HFFc6 (cell line): ENCODE data around the gene RBFOX1. TPM values are rescaled to one million over a fixed set of nuclear protein-coding genes. Genes with fewer than 3 reads are reported as not detected.

Source experiments
- DNase-seq: peaks from one replicate; pipeline ENCODE4 v3.0.0-alpha.2; 2018
- H3K27ac Mint-ChIP-seq: 2 replicates; pipeline ENCODE4 v1.8.0; 2020; ENCODE audit warnings: mild to moderate bottlenecking, mixed read lengths
- H3K27me3 Mint-ChIP-seq: 2 replicates; pipeline ENCODE4 v1.8.0; 2021; ENCODE audit warnings: mild to moderate bottlenecking, moderate library complexity, mixed read lengths; ENCODE audit not compliant: insufficient read depth
- H3K36me3 Mint-ChIP-seq: 2 replicates; pipeline ENCODE4 v1.8.0; 2021; ENCODE audit warnings: low read depth, mixed read lengths
- H3K4me1 Mint-ChIP-seq: 2 replicates; pipeline ENCODE4 v1.8.0; 2020; ENCODE audit warnings: low read depth, mixed read lengths
- H3K4me3 Mint-ChIP-seq: 2 replicates; pipeline ENCODE4 v1.8.0; 2020; ENCODE audit warnings: mild to moderate bottlenecking, moderate library complexity, mixed read lengths
- H3K9me3 Mint-ChIP-seq: 2 replicates; pipeline ENCODE4 v1.8.0; 2020; ENCODE audit warnings: mild to moderate bottlenecking, mixed read lengths
- CTCF ChIP-seq: fragments of 200-600 bp; sonication (generic); IDR thresholded peaks from 2 replicates; pipeline ENCODE4 v1.5.0; 2021; ENCODE audit warnings: antibody characterized with exemption, mild to moderate bottlenecking
- total RNA-seq, 6 experiments: library from RNA; stranded (reverse); fragmentation: NEBNext Ultra II Directional; extraction: Animal tissue kit (Norgen Biotek cat#: 25700); gene quantifications; 2 replicates in 1 of 6; 3 replicates in 5 of 6; pipeline ENCODE4 v1.2.3, GENCODE V29; 2021

The RBFOX1 gene
- total RNA-seq, 6 experiments from 2014 or later = not detected

- no peaks in the 10 kb centered on the region for H3K36me3 Mint-ChIP-seq
- no peaks in the 10 kb centered on the region for H3K4me1 Mint-ChIP-seq
- H3K4me3 Mint-ChIP-seq = no peak overlapping the region
- no peak for TF ChIP-seq CTCF
- no peaks in the 10 kb centered on the region for H3K27me3 Mint-ChIP-seq
- no peak overlapping the region for H3K27ac Mint-ChIP-seq
- peaks cover 40% of the 10 kb centered on the region for H3K9me3 Mint-ChIP-seq
- no peak for DNase-seq
Measured at GRCh38 chr16:7419441-7419840, 86.8 kb downstream of the RBFOX1 start.

- no peak overlapping the region for H3K27ac Mint-ChIP-seq
- peaks cover 40% of the 10 kb centered on the region for H3K9me3 Mint-ChIP-seq
- H3K36me3 Mint-ChIP-seq = no peaks in the 10 kb centered on the region
- no peak for TF ChIP-seq CTCF
- H3K4me3 Mint-ChIP-seq = no peak overlapping the region
- H3K4me1 Mint-ChIP-seq = no peaks in the 10 kb centered on the region
- DNase-seq = no peak
- H3K27me3 Mint-ChIP-seq = no peaks in the 10 kb centered on the region
Measured at GRCh38 chr16:7420079-7420478, 87.4 kb downstream of the RBFOX1 start.

DNA sequence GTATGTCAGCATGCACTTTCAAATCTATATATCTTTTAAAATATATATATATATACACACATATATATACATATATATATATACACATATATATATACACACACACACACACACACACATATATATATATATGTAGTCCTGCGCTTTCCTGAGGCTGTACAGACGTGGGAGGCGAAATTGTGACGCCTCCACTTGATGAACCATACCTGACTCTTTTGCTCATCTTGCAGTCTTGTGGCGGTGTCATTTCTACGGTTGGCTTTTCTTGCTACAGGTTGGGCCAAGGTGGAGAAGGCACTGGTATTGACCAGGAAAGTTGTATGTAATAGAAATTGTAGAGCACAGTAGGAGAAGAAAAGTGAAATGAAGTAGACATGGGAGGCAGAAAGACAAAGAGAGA lies 88.2 kb downstream of the RBFOX1 start:
- no peak for TF ChIP-seq CTCF
- Mint-ChIP-seq H3K4me1 (no peaks in the 10 kb centered on the region), H3K27ac (no peak overlapping the region), H3K27me3 (no peaks in the 10 kb centered on the region), H3K9me3 (peaks cover 45% of the 10 kb centered on the region), H3K36me3 (no peaks in the 10 kb centered on the region), H3K4me3 (no peak overlapping the region)
- DNase-seq = no peak

DNA sequence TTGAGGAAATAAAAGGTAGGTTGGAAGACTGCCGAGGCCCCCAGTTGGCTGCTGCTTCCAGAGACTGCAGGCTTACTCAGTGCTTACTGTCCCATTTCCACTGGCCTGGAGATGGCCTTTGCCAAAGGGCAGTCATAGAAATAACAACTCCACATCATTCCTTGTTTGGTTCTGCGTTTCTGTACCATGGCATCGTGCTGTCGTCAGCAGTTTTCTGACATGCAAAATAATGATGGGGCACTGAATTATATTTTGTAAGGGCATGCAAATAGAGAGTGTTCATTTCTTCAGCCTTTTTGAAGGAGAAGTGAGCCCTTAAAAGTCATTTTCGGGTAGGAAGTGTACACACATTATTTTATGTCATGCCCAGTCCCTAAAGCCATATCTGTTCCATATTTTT lies 88.9 kb downstream of the RBFOX1 start:
- Mint-ChIP-seq H3K4me1 (no peaks in the 10 kb centered on the region), H3K4me3 (no peak overlapping the region), H3K27me3 (no peaks in the 10 kb centered on the region), H3K9me3 (peaks cover 44% of the 10 kb centered on the region), H3K36me3 (no peaks in the 10 kb centered on the region; the same call in 1 of the 2 replicates), H3K27ac (no peak overlapping the region)
- no peak for DNase-seq
- TF ChIP-seq CTCF = no peak

DNA sequence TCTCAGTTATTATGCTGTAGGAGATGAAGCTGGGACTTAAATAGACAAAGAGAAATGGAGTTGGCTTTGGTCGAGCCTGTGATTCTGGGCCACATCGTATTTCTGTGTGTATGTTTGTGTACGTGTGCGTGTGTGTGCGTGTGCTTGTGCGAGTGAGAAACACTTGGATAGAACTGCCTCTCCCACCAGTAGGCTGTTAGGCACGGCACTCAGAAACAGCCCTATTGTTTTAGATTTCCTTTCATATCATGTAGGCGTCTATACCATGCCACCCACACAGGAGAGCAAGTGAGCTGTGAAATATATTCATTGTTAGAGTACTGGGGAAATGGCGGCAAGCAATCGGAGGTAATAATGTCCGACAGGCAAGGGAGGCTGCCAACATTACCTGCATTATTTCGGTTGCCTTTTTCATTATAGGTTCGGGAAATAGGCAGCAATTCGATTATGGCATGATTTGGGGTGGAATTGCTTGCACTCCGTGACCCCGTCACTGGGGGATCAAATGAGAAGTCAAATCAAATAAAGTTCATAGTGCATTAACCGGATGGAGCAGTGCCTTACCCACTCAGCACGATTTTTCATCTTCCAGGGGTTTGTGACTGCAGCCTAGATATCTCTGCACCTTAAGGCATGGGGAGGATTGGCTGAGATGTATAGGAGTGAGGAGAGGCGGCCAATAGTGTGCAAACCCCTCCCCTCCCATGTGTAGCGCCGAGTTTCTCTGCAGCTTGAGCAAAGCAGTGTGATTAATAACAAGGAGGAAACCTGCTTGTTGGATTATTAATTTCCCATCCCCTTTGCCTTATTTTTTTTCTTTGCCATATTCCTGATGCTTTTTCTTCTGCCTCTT lies 89.6 kb downstream of the RBFOX1 start:
- DNase-seq = no peak
- no peaks in the 10 kb centered on the region; the same call in 1 of the 2 replicates for H3K36me3 Mint-ChIP-seq
- H3K27ac Mint-ChIP-seq = no peak overlapping the region
- no peaks in the 10 kb centered on the region for H3K27me3 Mint-ChIP-seq
- TF ChIP-seq CTCF = no peak
- peaks cover 49% of the 10 kb centered on the region for H3K9me3 Mint-ChIP-seq
- no peak overlapping the region for H3K4me3 Mint-ChIP-seq
- no peaks in the 10 kb centered on the region for H3K4me1 Mint-ChIP-seq
